Liver (tissue), 10 donors: ENCODE results near the gene PARD3B. TPM values are rescaled to one million over a fixed set of nuclear protein-coding genes. Genes with fewer than 3 reads are reported as not detected.

Source experiments
- DNase-seq: peaks from one replicate; pipeline ENCODE4 v3.0.0-alpha.2; 2017; ENCODE audit warnings: low spot score
- H3K27ac ChIP-seq, 2 donors: one replicate each; pipeline ENCODE4 v1.7.0; 2013; ENCODE audit warnings: inconsistent platforms in 2 of 2, low read length in 2 of 2, control low read depth in 1 of 2, low read depth in 1 of 2, mild to moderate bottlenecking in 1 of 2
- H3K27me3 ChIP-seq, 4 donors: one replicate each; pipeline versions ENCODE4 v1.6.1 to v1.7.0; 2013; ENCODE audit warnings: low read length in 3 of 4, inconsistent platforms in 1 of 4, mild to moderate bottlenecking in 1 of 4, moderate library complexity in 1 of 4; ENCODE audit not compliant: control insufficient read depth in 4 of 4, insufficient read depth in 4 of 4
- H3K36me3 ChIP-seq, 4 donors: one replicate each; pipeline versions ENCODE4 v1.6.1 to v1.7.0; 2013; ENCODE audit warnings: low read length in 3 of 4, mild to moderate bottlenecking in 3 of 4, low read depth in 1 of 4, moderate library complexity in 1 of 4; ENCODE audit not compliant: control insufficient read depth in 4 of 4, insufficient read depth in 3 of 4
- H3K4me1 ChIP-seq, 4 donors: one replicate each; pipeline versions ENCODE4 v1.6.1 to v1.7.0; 2013; ENCODE audit warnings: low read length in 3 of 4, mild to moderate bottlenecking in 3 of 4, moderate library complexity in 1 of 4; ENCODE audit not compliant: control insufficient read depth in 4 of 4, insufficient read depth in 4 of 4
- H3K4me3 ChIP-seq, 3 donors: one replicate each; pipeline versions ENCODE4 v1.6.1 to v1.7.0; 2013; ENCODE audit warnings: low read length in 3 of 3, control low read depth in 1 of 3, low read depth in 1 of 3, mild to moderate bottlenecking in 1 of 3
- H3K9ac ChIP-seq, 2 donors: one replicate each; pipeline ENCODE4 v1.7.0; 2013; ENCODE audit warnings: low read length in 2 of 2, mild to moderate bottlenecking in 2 of 2, moderate library complexity in 2 of 2, control low read depth in 1 of 2, low read depth in 1 of 2
- H3K9me3 ChIP-seq, 4 donors: one replicate each; pipeline versions ENCODE4 v1.6.1 to v1.7.0; 2013; ENCODE audit warnings: low read length in 3 of 4; ENCODE audit not compliant: control insufficient read depth in 4 of 4
- ATF3 ChIP-seq: IDR thresholded peaks from 2 replicates; pipeline ENCODE4 v1.6.1; 2016; ENCODE audit warnings: antibody characterized with exemption
- EGR1 ChIP-seq, 2 donors: IDR thresholded peaks; 2 replicates each; pipeline ENCODE4 v1.6.1; 2016 to 2018; ENCODE audit warnings: antibody characterized with exemption in 2 of 2, low read depth in 2 of 2
- FOXA1 ChIP-seq: IDR thresholded peaks from 2 replicates; pipeline ENCODE4 v1.6.1; 2016; ENCODE audit warnings: antibody characterized with exemption
- FOXA2 ChIP-seq: IDR thresholded peaks from 2 replicates; pipeline ENCODE4 v1.6.1; 2016; ENCODE audit warnings: antibody characterized with exemption
- GABPA ChIP-seq, 2 donors: IDR thresholded peaks in 1 of 2; conservative IDR thresholded peaks in 1 of 2; 2 replicates each; pipeline ENCODE4 v1.6.1; 2016; ENCODE audit warnings: antibody characterized with exemption in 2 of 2, mild to moderate bottlenecking in 1 of 2, moderate library complexity in 1 of 2
- HNF4G ChIP-seq: IDR thresholded peaks from 2 replicates; pipeline ENCODE4 v1.6.1; 2016; ENCODE audit warnings: antibody characterized with exemption
- JUND ChIP-seq, 2 donors: IDR thresholded peaks; 2 replicates each; pipeline ENCODE4 v1.6.1; 2016; ENCODE audit warnings: antibody characterized with exemption in 2 of 2
- MAX ChIP-seq: IDR thresholded peaks from 2 replicates; pipeline ENCODE4 v1.6.1; 2016; ENCODE audit warnings: antibody characterized with exemption
- NR2F2 ChIP-seq: IDR thresholded peaks from 2 replicates; pipeline ENCODE4 v1.6.1; 2016; ENCODE audit warnings: antibody characterized with exemption
- RAD21 ChIP-seq, 2 donors: IDR thresholded peaks; 2 replicates each; pipeline ENCODE4 v1.6.1; 2016; ENCODE audit warnings: antibody characterized with exemption in 2 of 2, mild to moderate bottlenecking in 2 of 2
- SP1 ChIP-seq: IDR thresholded peaks from 2 replicates; pipeline ENCODE4 v1.6.1; 2018; ENCODE audit warnings: antibody characterized with exemption, mild to moderate bottlenecking
- TAF1 ChIP-seq: conservative IDR thresholded peaks from 2 replicates; pipeline ENCODE4 v1.6.1; 2016; ENCODE audit warnings: antibody characterized with exemption, mild to moderate bottlenecking
- ZBTB33 ChIP-seq: IDR thresholded peaks from 2 replicates; pipeline ENCODE4 v1.6.1; 2016; ENCODE audit warnings: antibody characterized with exemption
- WGBS: extraction: QIAGEN DNeasy Blood & Tissue Kit; methylation state at CpG from one replicate; pipeline ENCODE4 v1.1.7; 2013; 5-methylcytosine and 5-hydroxymethylcytosine counted together
- polyA plus RNA-seq, 2 donors: library from polyadenylated mRNA; stranded (reverse) in 1 of 2; unstranded in 1 of 2; fragments of 200-250 nt in 1 of 2; fragments of >200 nt in 1 of 2; fragmentation: Nextera tagmentation in 1 of 2; extraction: Ambion mirVana in 1 of 2; gene quantifications; one replicate each; pipeline versions ENCODE4 v1.2.1 to v1.2.3, GENCODE V29; 2013 to 2015
- small RNA-seq: library from RNA; depleted of rRNA; stranded (forward); fragments of <200 nt; gene quantifications from one replicate; pipeline ENCODE3, GENCODE V24; 2014
- total RNA-seq, 2 donors: library from RNA; depleted of rRNA; stranded (reverse); fragments of >200 nt; gene quantifications; one replicate each; pipeline ENCODE4 v1.2.3, GENCODE V29; 2014
- TF ChIP-seq, protein P1 (sequence below): fragments of 150-350 bp; IDR thresholded peaks from 2 replicates; pipeline ENCODE4 v1.5.1; 2017; ENCODE audit warnings: improper control_type of control experiment, low read depth, low read length; ENCODE audit not compliant: missing input control
- donor health status: healthy.
- donor health status: healthy.
- donor health status: healthy.
- donor health status: healthy.
- donor health status: healthy.

Gene PARD3B
- total and polyA plus RNA-seq, 4 donors, result 1.1 to 10.3 (median 3.7) TPM

GRCh38 chr2:205662206-205662965 is 1117.1 kb downstream of the PARD3B start:
- no peak for TF ChIP-seq FOXA1
- no peak for TF ChIP-seq MAX
- TF ChIP-seq RAD21 (IDR thresholded peaks at IDR 0.05), result no peak
- TF ChIP-seq HNF4G, result no peak
- no peak for TF ChIP-seq EGR1 (IDR thresholded peaks at IDR 0.05; ENCODE audit: low read depth in 2 of 2)
- TF ChIP-seq NR2F2, result no peak
- no peak for TF ChIP-seq ATF3
- TF ChIP-seq TAF1, result no peak
- TF ChIP-seq GABPA (IDR thresholded peaks at IDR 0.05 in 1 of 2, conservative IDR thresholded peaks at IDR 0.05 in 1 of 2), result no peak
- Histone ChIP-seq H3K9me3 (no peaks in the 10 kb centered on the region), H3K27me3 (no peaks in the 10 kb centered on the region), H3K4me3 (no peak overlapping the region), H3K4me1 (no peaks in the 10 kb centered on the region), H3K36me3 (no peaks in the 10 kb centered on the region), H3K27ac (no peak overlapping the region), H3K9ac (no peak overlapping the region)
- WGBS, result 94% methylated on average over 3 of the region's 3 CpGs
- DNase-seq, result no peak

DNA sequence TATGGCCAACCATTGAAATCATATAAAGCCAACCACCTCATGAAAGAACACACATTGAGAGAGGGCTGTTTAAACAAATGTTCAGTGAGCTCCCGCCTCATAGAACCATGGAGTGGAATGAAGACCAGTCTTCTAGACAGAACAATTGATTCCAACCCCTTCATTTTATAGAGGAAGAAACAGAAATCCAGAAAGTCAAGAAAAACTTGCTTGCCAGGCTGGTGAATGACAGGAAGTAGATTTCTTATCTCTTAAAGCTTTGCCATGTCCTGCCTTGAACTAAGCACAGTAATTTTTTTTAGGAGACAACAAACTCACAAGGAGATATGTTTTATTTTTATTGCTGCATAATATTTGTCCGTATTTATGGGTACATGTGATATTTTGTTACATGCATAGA is 1120.5 kb downstream of the PARD3B start:
- DNase-seq, result no peak
- Histone ChIP-seq H3K9ac (no peak overlapping the region), H3K27ac (no peak overlapping the region), H3K9me3 (no peaks in the 10 kb centered on the region), H3K36me3 (no peaks in the 10 kb centered on the region), H3K4me3 (no peak overlapping the region), H3K4me1 (no peaks in the 10 kb centered on the region), H3K27me3 (no peaks in the 10 kb centered on the region)
- 75% methylated on average over 2 of the region's 2 CpGs for WGBS
- TF ChIP-seq ZBTB33 (no peak), NR2F2 (no peak), MAX (no peak), HNF4G (no peak), SP1 (no peak), RAD21 (IDR thresholded peaks at IDR 0.05) (no peak), FOXA2 (no peak), JUND (IDR thresholded peaks at IDR 0.05) (no peak), GABPA (IDR thresholded peaks at IDR 0.05 in 1 of 2, conservative IDR thresholded peaks at IDR 0.05 in 1 of 2) (no peak), ATF3 (no peak)
- TF ChIP-seq, protein P1, sequence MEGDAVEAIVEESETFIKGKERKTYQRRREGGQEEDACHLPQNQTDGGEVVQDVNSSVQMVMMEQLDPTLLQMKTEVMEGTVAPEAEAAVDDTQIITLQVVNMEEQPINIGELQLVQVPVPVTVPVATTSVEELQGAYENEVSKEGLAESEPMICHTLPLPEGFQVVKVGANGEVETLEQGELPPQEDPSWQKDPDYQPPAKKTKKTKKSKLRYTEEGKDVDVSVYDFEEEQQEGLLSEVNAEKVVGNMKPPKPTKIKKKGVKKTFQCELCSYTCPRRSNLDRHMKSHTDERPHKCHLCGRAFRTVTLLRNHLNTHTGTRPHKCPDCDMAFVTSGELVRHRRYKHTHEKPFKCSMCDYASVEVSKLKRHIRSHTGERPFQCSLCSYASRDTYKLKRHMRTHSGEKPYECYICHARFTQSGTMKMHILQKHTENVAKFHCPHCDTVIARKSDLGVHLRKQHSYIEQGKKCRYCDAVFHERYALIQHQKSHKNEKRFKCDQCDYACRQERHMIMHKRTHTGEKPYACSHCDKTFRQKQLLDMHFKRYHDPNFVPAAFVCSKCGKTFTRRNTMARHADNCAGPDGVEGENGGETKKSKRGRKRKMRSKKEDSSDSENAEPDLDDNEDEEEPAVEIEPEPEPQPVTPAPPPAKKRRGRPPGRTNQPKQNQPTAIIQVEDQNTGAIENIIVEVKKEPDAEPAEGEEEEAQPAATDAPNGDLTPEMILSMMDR, result no peak

Small RNAs within 50 kb of the gene (small RNA-seq; reads per million reads assigned to genes)
- not detected for gene AC008171.1
